ENCODE measurements around the gene SORCS2. TPM values are rescaled to one million over a fixed set of nuclear protein-coding genes. Genes with fewer than 3 reads are reported as not detected.
A peak's percentile ranks its signal among the peaks of the same experiment; 100 is the strongest.

SORCS2 gene
- total RNA-seq, 1 experiment from 2014 or later, result not detected

DNA sequence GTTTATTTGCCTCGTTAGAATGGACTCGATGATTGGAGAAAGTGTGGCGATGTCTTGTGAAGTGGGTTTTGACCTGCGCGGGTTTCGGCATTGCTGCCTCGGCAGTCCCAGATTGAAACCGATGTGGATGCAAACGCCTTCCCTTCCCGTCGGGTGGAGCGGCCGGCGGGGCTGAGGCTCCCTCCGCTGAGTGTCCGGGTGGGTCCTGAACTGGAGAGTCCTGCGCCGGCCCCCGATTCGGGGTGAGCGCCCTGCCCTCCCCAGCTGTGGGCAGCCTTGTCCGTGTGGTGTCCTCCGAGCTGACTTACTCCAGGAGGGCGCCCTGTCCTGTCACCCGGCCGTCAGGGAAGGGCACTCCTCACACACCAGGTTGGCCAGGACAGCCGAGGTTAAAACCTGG lies 317.7 kb downstream of the SORCS2 start:
- in situ Hi-C loops (cut with HindIII; ENCODE audit: low sequenced_read_pairs), result no loop called here
- DNase-seq (ENCODE audit: low spot score), result no peak

DNA sequence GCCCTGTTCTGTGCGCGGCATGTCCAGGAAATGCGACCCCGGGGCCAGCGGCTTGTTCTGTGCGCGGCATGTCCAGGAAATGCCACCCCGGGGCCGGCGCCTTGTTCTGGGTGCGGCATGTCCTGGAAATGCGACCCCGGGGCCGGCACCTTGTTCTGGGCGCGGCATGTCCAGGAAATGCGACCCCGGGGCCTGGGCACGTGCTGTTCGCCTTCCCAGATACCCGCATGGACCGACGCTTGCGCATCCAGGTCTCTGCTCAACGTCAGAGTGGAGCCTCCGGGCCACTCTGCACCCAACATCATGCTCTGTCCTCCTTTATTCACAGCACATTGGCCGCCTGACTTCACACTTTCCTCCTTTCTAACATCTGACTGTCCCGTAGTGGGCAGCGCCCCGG lies 318.2 kb downstream of the SORCS2 start:
- DNase-seq (ENCODE audit: low spot score), result no peak
- in situ Hi-C loops (cut with HindIII; ENCODE audit: low sequenced_read_pairs), result no loop called here

GRCh38 chr4:7511525-7511924 lies 319.2 kb downstream of the SORCS2 start:
- in situ Hi-C loops (cut with HindIII; ENCODE audit: low sequenced_read_pairs), result no loop called here
- DNase-seq (ENCODE audit: low spot score), result no peak

GRCh38 chr4:7512428-7512827 lies 320.1 kb downstream of the SORCS2 start:
- DNase-seq (ENCODE audit: low spot score), result no peak
- in situ Hi-C loops (cut with HindIII; ENCODE audit: low sequenced_read_pairs), result no loop called here

DNA sequence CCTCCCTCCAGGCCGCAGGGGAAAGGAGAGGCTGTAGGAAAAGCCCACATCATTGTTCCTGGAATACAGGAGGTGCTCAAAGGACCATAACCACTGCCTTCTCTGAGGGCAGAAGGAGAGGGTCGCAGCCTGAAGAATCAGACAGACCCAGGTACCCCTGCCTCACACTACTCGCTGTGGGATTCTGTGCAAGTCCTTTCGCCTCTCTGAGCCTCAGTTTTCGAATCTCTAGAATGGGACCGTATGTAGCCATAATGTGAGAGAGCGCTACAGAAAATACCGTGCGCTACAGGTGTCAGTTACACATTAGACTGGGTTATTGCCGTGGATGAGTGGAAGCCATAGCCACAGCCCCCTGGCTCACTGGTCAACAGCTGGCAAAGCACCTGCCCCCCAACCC lies 320.6 kb downstream of the SORCS2 start:
- in situ Hi-C loops (cut with HindIII; ENCODE audit: low sequenced_read_pairs), result no loop called here
- DNase-seq (ENCODE audit: low spot score), result no peak

DNA sequence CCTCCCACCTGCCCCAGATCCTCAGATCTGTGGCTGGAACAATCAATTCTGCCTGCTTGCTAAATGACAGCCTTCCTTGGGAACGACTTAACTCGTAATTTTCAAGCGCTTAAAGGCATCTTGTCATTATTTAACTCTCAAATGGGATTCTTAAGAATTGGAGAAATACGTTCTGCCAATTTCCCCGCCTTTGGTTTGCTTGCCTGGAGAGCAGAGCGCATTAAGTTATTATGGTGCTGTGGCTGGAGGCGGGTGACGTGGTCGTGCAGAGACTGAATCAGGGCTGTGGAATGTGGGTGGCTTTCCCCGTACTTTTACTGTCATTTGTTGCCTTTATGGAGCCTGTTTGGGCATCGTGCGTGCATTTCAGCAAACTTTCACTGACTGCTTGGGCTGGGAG lies 321.3 kb downstream of the SORCS2 start:
- in situ Hi-C loops (cut with HindIII; ENCODE audit: low sequenced_read_pairs), result no loop called here
- DNase-seq (ENCODE audit: low spot score), result no peak

DNA sequence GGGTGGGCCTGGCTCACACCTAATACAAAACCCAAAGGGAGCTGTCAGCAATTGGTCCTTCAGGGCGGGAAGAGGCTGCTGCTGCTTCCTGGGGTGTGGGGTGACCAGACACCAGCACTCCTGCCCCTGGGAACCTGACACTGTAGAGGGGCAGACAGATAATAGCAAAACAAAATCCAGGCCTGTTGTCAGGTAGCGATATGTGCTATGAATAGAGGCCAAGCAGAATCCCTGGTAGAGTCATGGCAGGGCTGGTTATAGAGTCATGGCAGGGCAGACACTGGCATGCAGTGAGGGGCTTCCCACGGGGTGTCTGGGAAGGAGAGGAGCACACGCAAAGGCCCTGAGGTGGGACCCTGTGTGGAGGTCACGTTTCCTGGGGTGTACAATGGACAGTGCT lies 321.9 kb downstream of the SORCS2 start:
- no peak for DNase-seq (ENCODE audit: low spot score)
- in situ Hi-C loops (cut with HindIII; ENCODE audit: low sequenced_read_pairs), result no loop called here

GRCh38 chr4:7514789-7515188 lies 322.5 kb downstream of the SORCS2 start:
- in situ Hi-C loops (cut with HindIII; ENCODE audit: low sequenced_read_pairs), result no loop called here
- DNase-seq (ENCODE audit: low spot score), result no peak

- peak; percentile 47 for DNase-seq (ENCODE audit: low spot score)
- in situ Hi-C loops (cut with HindIII; ENCODE audit: low sequenced_read_pairs), result no loop called here
These were observed 323.1 kb downstream of the SORCS2 start for GRCh38 chr4:7515390-7515902.

DNA sequence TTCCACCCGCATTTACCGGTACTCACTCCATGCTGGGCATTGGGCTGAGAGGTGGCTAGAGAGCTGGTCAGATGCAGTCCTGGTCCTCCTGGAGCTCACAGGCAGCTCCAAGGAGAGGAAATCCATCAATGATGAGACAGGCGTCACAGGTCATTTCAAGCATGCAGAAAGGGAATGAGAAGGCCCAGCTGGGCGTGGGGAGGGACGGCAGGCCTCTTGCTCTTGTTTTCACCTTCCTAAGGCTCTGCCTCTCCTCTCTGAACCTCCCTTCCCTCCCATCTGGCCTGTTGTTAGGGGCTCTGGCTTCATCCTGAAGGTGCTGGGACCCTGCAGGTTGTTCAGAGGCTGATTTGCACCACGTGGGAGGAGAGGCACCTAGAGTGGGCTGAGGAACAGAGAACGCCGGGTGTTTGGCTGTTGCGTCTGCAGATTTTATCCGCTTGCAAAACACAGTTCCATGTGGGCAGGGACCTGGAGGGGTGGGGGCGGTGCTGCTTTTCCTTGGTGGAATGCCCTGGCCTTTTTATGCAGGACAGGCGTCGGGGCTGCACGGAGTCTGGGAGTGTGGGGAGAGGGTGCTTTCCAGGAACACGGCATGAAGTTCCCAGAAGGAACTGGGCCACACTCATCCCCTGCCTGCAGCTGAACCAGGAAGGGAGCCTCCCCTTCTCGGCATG lies 323.9 kb downstream of the SORCS2 start:
- in situ Hi-C loops (cut with HindIII; ENCODE audit: low sequenced_read_pairs), result no loop called here
- no peak for DNase-seq (ENCODE audit: low spot score)

DNA sequence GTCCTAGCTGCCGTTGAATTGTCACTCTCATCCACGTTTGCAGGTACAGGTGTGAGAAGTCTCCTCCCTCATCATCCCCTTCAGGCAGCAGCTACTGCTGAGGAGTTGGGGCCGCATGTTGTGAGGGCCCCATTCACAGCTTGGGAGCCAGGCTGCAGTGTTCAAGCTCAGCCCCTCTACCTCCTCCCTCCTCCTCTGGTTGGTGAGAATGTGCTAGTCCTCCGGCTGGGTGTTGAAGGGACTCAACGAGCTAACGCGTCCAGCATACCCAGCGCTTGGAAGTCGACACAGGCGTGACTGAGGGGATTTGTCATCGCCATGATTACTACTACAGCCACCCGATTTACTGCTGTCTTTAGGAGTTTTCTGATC lies 324.4 kb downstream of the SORCS2 start:
- in situ Hi-C loops (cut with HindIII; ENCODE audit: low sequenced_read_pairs), result no loop called here
- DNase-seq (ENCODE audit: low spot score), result no peak

DNA sequence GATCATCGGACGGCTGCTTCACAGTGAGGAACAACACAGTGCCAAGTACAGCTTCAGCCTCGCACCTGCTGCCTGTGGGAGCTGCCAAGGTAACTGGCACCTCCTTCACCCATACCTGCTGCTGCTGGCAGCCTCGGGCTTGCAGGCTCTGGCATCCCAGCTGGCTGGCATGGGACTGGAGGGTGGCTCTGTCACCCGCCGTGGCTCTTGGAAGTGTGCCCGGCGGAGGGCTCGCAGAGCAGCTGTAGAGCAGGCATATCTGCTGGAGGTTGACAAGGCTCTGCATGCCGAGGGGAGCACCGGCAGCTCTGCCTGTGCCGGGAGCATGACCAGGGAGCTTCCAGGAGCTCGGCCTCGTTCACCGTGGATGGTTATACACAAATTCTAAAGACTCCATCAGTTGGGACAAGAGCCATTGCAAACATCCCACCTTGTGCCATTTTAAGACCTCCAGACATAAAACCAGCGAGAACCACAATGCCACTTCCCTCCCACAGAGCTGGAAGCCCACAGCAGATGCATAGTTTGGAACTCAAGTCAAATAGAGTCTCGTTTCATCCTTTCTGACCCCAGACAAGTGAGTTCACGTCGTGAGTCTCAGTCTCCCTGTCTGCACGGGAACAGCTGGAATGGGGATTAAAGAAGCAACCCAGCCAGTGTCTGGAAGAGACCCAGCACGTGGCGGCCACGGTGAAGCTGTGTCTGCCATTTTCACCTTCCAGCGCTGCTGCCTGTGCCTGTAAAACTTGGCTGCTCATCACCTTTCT lies 326.7 kb downstream of the SORCS2 start:
- peak; percentile 92 for DNase-seq (ENCODE audit: low spot score)
- in situ Hi-C loops (cut with HindIII; ENCODE audit: low sequenced_read_pairs), result no loop called here

DNA sequence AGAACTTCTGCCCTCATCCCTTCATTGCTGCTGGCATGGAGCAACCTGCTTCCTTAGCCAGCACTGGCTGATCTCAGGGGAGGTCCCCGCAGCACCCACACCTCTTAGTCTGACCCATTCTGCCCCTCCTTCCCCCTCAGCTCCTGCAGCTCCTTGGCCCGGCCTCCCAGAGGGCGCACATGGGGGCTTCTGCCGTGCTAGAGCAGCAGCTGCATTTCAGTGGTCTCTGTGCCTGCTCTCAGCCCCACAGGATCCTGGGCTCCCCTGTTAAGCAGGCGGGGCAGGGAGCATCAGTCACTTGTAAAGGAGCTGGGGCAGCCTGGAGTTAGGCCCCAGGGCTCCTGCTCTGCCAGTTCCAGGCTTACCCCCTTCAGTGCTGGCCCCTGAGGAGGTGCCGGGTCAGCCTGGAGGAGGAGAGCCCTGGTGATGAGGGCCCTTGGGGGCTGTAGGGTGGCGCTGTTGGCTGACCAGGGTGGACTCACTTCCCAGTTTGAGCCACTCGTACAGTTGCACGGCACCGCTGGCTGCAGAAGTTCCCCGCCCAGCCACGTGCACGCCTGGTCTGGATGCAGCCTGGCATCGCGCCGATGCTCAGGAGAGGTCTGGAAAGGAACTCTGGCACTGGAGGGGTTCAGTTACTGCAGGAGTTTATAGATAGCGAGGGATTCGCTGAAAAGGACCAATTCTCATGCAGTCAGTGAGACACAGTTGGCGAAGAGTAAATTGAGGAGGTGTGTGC lies 327.5 kb downstream of the SORCS2 start:
- in situ Hi-C loops (cut with HindIII; ENCODE audit: low sequenced_read_pairs), result no loop called here

DNA sequence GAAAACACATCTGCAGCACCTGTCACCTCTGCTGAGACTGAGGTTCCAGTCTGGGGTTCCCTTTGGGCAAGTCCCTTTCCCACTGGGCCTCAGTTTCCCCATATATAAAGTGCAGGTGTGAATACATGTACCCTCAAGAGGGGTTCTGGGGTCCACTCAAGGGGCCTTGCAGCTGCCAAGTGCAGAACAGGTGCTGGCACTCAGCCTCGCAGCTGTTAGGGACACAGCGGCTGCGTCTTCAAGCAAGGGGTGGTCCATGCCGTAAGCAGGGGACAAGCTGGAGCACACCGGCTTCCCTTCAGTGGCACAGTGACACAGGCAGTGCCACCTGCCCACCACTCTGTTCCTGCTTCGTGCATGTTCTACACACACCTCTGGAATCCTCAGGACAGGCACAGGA lies 329.3 kb downstream of the SORCS2 start:
- in situ Hi-C loops (cut with HindIII; ENCODE audit: low sequenced_read_pairs), result no loop called here
- DNase-seq (ENCODE audit: low spot score), result no peak

More for the DNA sequence above, 327.5 kb downstream of the SORCS2 start:
- DNase-seq (ENCODE audit: low spot score), result no peak

DNA sequence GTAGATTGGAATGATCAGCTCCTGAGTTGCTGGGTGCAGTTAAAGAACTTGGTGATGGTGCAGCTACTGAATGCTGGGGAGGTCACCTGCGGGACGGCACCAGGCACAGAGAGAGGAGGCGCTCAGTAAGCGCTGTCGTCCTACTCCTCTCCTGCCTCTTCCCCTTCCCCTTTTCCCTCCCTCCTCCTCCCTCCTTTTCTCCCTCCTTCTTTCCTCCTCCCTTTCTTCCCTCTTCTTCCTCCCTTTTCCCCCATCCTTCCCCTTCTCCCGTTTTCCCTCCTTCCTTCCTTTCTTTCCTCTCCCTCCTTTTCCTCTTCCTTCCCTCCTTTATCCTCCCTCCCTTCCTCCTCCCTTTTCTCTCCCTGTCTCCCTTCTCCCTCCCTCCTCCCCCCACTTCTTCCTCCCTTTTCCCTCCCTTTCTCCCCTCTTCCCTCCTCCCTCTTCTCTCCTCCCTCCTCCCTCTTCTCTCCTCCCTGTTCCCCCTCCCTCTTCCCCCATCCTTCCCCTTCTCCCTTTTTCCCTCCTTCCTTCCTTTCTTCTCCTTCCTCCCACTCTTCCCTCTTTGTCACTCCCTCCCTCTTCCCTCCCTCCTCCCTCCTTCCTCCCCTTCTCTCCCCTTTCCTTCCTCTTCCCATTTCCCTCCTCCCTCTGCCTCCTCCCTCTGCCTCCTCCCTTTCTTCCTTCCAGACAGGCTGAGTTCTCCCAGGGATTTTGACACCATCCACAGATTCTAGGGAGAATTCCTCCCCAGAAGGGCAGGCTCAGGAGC lies 330.3 kb downstream of the SORCS2 start:
- DNase-seq (ENCODE audit: low spot score), result no peak
- in situ Hi-C loops (cut with HindIII; ENCODE audit: low sequenced_read_pairs), result no loop called here

DNA sequence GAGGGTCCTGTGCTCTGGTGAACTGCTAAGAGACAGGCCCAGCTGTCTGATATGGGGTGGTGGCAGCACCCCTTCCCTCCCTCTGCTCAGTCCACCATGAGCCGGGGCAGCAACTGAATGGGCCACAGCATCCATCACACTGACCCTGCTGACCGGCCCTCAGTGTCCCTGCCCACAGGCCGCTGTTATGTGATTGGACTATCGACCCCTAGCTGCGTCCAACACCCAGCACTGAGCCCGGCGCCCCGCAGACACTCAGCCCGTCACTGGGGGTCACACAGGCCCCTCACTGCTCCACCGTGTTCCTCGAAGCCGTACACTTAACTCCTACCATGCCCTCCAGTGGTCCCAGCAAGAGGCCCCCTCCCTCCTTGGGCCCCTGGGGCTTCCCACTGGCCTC lies 331.2 kb downstream of the SORCS2 start:
- DNase-seq (ENCODE audit: low spot score), result no peak
- in situ Hi-C loops (cut with HindIII; ENCODE audit: low sequenced_read_pairs), result no loop called here

GRCh38 chr4:7524064-7524682 lies 331.8 kb downstream of the SORCS2 start:
- in situ Hi-C loops (cut with HindIII; ENCODE audit: low sequenced_read_pairs), result no loop called here
- no peak for DNase-seq (ENCODE audit: low spot score)

GRCh38 chr4:7524843-7525242 lies 332.5 kb downstream of the SORCS2 start:
- DNase-seq (ENCODE audit: low spot score), result no peak
- in situ Hi-C loops (cut with HindIII; ENCODE audit: low sequenced_read_pairs), result no loop called here

DNA sequence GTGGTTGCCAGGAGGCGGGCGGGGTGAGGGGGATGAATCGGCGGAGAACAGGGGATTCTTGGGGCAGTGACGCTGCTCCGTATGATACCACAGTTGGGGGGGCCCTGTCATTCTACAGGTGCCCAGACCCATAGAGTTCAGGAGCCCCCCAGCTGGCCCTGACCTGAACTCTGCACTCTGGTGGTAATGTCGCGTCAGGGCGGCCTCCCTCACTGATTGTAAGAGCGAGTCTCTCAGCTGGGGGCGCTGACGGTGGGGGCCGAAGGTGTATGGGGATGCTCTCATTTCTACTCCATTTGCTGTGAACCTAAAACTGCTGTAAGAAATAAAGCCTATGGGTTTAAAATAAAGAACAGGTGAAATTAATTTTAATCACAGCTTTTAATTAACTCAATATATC lies 334.2 kb downstream of the SORCS2 start:
- in situ Hi-C loops (cut with HindIII; ENCODE audit: low sequenced_read_pairs), result no loop called here
- no peak for DNase-seq (ENCODE audit: low spot score)

All from G401 (cell line).